LNCAP (cell line): Measurements from ENCODE around the gene HOTAIR.

Experiments
- CTCF ChIP-seq: fragments of 450-650 bp; IDR thresholded peaks from 2 replicates; pipeline ENCODE4 v1.5.1; 2017; ENCODE audit warnings: mild to moderate bottlenecking

HOTAIR gene

GRCh38 chr12:54019091-54019811 lies 44.5 kb upstream of the HOTAIR start:
- TF ChIP-seq CTCF: no peak

- TF ChIP-seq CTCF: no peak
These were observed 43.8 kb upstream of the HOTAIR start for GRCh38 chr12:54018468-54018984.

- TF ChIP-seq CTCF: no peak
These were observed 43.2 kb upstream of the HOTAIR start for GRCh38 chr12:54017878-54018467.

GRCh38 chr12:54017027-54017788 lies 42.5 kb upstream of the HOTAIR start:
- TF ChIP-seq CTCF: no peak; the same call in 1 of the 2 replicates

- TF ChIP-seq CTCF: no peak
These were observed 41.8 kb upstream of the HOTAIR start for GRCh38 chr12:54016478-54016964.

GRCh38 chr12:54016051-54016450 lies 41.3 kb upstream of the HOTAIR start:
- no peak for TF ChIP-seq CTCF
